HG03439 (cell line): ENCODE measurements around the gene SAE1.

Source experiments
- ATAC-seq: cut with Tn5 transposase; IDR thresholded peaks from one replicate; pipeline ENCODE4 v1.9.1; 2021; ENCODE audit warnings: mild to moderate bottlenecking, moderate library complexity; ENCODE audit not compliant: unreplicated experiment

The SAE1 gene

DNA sequence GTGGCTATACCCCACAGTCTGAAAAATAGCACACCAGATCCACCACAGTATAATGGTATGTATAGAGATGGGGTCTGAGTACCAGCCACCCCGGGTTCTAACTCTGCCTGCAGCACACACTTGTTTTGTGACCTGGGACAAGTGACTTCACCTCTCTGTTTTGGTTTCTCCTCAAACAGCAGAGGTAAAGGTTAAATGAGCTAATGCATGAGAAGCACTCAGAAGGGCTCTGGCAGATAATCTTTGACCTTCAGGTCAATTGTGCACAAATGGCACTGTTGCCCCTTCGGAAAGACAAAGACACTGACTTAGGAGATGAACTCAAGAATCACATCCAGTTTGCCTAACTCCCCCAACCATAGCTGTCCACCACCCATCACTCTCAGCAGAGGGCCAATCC lies 24.8 kb upstream of the SAE1 start:
- no peak for ATAC-seq

DNA sequence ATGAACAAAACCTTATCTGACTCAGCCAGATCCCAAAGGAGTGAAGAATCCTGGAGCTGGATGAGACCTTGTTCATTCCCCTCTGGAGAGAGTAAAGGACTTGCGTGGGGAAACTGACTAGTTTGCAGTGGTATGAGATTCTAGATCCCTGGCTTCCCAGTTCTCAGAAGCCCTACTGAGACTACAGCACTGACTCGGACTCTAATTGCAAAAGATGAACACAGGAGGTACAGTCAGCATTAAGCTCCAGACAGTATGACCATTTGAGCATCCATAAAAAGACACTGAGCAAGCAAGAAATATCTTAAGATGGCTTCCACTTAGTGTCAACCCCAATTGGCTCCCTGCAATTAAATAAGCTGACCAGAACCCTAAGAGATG lies 23.8 kb upstream of the SAE1 start:
- ATAC-seq: no peak

DNA sequence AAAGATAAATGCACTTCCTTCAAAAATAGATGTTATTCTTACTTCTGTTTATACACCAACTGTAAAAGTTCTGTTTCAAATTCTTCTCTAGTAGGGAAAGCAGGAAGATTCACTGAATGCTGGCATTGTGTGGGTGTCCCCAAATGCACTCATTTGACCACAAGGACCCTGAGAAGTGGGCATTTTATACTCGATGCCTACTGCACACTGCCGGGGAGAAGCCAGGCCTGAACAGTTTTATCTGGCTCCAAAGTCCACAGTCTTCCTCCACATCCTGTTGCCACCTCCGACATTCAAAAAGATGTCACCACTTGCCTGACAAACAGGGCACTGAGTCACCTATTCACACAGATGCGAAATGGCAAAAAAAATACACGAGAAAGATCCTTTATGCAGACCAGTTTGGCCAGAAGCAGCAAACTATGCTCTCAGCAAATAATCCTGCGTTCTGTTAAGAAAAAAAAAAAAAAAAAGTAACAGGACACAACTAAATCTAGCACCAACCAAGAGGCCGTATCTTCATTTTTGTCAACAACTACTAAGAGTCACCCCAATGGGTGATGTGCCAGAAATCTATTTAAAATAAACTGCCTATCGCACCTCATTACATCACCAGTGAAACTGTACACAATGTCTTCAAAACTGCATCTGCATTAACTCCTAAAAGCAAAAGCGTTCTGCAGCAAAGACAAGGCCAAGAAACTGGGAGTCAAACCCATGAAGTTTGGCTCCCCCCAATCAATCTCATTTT lies 23.3 kb upstream of the SAE1 start:
- ATAC-seq: no peak

DNA sequence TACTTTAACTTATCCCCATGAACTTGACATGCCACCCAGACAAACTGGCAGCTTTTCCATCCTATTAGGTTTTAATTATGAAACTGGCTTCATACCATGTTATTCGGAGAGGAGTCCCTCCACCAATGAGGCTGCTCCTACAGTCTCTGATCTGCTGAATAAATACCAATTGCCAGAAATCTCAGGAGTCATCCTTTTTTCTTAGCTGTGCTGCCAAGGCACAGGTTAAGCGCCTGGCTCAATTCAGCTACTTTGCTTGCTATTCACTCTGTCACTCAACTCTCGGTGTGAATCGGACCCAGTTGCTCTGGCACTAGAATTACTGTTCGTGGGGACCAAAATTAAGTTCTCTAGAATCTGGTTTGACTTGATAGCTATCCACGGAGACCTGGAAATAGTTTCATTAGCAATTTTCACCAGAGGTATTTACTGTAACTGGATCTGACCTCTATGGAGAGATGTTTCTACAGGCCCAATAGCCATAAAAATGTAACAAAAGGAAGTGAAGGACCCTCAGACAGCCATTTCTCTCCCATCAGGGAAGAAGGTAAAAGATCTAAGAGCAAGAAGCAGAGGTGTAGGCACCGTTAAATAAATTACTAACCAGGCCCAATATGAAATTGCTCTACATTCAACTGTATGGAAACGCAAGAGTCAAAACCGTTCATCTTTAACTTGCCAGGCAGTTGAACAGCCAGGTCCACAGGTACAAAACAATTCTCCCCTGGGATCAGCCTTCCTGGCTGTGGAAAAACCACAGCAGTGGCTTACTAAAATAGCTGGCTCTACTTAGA lies 22.5 kb upstream of the SAE1 start:
- no peak for ATAC-seq

DNA sequence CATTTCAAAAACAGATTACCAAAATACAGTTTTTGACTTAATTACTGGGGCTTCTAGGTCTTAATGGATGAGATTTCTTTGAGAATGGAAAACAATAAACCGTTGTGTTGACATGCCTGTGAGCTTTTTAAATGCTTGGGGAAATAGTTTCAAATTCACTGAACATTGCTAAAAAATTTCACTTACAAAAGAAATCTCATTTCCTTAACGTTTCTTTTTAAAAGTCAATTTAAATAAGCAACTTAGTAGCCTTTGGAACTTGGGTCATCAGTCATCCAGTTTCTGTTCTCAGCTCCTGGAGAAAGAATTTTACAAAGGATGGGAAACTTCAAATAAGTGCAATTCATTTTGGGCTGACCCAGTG lies 21.5 kb upstream of the SAE1 start:
- ATAC-seq: no peak

DNA sequence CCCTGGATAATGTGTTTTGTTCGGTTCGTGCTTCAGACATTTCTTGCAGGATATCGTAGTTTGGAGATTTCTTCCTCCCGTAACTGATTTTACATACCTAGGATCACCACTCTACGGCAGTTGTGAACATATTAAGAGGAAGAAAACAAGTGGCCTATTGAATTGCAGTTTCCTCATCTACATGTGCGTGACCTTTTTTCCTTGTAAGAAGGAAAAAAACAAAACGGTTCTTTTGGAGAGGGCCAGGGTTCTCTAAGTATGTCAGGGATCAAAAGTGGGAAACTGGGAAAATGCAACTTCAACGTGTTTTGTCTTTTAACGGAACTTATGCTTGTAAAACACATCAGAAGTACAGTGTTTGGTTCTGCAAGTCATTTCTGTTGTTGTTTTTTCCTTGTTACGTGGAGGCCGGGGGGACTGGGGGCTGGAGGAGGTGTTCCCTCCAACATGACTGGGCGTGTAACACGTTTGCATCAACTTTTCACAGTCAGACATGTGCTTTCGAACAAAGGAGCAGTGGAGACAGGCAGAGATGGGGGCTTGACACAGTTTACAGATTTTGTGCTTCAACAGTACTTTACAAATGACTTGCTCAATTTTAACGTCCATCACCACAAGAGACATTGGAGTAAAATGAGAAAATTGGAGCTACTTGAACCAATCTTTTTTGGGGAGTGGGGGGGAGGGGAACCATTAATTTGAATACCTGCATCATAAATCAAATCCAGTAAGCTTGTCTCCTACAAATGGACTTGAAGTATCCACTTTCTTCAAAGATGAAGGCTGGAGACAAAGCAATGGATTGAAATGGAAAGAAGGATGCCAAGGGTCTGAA lies 20.9 kb upstream of the SAE1 start:
- no peak for ATAC-seq

DNA sequence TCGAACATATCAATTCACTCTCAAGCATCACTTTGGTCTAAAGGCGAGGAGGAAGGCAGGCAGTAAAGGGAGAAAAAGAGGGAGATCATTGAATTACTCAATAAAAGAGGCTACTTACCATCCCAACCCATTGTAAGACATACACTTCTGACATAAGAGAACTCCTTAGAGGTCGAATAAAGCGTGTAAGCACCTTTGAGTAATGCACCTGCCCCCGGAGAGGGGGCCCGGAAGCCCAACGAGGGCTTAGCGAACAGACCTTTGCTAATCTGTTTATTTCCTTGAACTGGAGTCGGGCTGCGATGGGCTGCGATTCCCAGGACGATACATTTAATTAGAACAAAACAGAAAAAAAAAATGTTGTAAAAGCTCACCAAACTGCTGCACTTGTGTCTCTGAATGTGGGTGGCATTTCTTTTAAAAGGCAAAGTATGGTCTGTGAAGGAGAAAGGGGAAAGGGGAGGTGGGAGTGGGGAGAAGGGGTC lies 20.1 kb upstream of the SAE1 start:
- ATAC-seq: no peak

DNA sequence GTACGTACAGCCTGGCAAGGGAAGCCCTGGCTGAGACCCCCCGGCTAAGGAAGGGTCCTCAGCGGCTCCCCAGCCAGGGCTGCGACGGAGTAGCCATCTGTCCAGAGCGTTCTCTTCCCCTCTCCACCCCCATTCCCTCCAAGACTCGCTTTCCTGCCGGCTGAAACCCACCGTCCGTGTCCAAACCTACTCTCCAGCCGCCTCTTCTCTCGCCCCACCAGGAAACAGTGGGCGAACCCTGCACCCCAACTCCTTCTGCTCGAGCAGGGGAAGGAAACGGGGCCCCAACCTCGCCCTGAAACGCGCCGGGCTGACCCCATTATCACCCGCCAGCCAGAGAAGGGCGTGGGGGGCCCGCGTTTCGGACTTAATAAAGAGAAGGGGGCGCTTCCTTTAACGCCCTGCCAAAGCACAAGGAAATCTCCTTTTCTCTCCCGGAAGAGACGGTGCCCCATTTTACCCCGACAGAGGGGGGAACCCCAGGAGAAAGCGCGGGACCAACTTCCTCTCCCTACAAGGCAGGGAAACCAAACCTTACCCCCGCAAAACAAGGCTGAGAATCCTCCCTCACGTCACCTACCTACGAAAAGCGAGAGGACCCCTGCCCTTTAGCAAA lies 19.5 kb upstream of the SAE1 start:
- no peak for ATAC-seq

DNA sequence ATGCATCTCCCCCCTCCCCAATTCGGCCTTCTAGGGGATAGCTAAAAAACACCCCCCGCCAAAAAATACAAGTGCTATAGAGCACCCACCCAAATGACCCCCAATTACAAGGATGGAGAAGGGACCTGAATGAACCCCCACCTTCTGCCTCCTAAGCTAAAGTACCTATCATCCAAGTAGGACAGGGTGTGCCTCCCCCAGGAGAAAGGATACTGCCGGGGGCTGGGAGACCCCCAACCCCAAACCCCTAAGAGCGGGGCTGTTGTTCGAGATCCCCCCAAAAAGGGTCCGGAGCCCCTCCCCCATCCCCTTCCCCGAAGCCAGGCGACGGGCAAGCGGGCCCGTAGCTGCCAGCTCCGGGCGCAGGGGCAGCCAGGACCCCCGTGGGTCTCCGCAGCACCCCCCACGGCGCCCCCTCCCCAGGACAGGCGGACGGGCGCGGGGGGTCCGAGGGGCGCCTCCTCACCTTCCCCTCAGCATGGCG lies 18.9 kb upstream of the SAE1 start:
- ATAC-seq: no peak

DNA sequence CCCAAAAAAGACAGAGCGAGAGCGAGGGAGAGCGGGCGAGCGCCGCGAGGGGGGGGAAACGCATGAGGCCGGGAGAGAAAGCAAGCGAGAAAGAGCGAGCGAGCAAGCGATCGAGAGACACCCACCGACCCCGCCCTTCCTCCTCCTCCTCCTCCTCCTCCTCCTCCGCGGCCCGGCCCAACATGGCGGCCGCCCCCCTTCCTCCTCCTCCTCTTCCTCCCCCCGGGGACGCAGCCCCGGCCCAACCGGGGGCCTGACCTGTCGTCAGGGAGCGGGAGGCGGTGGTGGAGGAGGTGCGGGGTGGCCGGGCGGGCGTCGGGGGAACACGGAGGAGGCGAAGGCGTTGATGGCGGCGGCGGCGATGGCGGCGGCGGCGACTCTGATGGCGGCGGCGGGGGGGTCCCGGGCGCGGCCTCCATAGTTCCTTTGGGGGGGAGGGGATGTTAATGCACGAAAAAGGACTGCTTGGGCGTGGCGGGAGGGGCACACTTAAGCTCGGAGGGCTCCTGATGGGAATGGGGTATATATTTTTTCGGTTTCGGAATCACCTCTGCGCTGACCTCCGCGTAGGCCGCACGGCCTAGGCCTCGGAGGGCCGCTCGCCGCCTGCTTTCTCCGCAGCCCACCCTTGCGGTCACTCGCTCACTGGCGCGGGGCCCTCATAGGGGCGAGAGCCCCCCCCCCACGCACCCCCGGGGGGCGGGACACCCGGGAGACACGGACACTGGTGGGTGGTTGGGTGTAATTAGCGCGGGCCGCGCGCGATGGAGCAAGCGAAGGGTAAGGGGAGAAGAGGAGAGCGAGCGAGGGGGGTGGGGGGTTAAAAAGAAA lies 18.3 kb upstream of the SAE1 start:
- peak; percentile 25 for ATAC-seq

DNA sequence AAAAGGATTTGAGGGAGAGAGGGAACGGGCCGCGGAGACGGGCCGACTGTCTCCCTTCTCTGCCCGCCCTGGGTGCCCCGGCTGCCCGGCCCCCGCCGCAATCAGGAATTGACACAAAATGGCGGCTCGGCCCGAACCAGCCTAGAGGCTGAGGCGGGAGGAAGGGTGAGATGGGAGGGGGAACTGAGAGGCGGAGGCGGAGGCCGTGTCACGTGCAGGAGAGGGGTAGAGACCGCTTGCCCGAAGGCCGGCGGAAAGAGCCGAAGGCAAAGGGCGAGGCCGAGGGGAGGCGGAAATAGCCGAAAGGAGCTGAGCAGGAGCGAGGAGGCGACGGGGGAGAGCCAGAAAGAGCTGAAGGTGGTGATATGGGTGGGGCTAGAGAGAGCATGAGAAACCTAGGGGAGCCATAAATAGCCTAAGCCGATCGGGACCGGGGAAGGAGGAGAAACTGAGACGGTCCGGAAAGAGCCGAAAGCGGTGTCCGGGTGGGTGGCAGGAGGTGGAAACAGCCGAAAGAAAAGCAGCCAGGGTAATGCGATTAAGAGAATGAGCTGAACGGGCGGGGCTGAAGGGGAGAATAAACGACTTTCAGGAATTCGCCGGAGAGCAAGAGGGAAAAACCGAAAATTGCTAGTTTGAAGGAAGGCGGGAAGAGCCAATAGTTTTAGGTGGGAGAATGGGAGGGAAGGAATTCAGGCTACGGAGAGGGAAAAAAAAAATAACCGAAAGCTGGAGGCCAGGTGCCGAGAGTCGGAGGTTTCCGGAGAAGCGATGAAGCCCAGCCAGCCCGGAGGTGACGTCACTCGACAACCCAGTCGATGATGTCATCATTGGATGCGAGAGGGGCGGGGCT lies 17.4 kb upstream of the SAE1 start, which contains the start of gene ZC3H4:
Gene ZC3H4, minus strand, starts transcription at position 780 of the 853 bp plus-strand sequence. CDS start 1,192 bp downstream, outside the sequence.
- ATAC-seq: peak; percentile 75

DNA sequence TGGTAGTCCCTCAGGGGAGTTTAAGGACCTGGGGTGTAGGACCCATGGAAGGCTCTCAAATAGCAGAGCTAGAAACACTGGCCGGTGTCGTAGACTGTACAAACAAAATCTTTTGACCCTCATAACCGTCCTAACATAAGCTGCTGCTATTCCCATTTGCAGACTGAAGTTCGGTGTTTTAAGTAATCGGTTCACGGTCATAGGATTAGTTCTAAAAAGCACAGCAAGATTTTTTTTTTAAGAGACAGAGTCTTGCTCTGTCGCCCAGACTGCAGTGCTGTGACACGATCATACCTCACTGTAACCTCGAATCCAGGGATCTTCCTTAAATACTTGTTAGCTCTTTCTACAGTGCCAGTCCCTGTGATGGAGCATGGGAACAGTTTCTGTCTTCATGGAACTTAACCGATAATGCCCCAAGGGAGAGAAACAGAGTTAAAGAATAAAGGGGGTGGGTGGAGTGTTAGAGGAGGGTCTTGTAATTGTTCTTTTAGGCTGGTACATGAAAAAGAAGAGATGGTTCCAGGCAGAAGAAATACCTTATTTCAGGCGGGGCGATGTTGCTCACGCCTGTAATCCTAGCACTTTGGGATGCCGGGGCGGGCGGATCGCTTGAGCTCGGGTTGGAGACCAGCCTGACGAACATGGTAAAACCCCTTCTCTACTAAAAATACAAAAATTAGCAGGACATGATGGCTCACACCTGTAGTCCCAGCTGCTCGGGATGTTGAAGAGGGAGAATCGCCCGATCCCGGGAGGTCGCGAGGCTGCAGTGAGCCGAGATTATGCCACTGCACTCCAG lies 16.6 kb upstream of the SAE1 start:
- no peak for ATAC-seq

DNA sequence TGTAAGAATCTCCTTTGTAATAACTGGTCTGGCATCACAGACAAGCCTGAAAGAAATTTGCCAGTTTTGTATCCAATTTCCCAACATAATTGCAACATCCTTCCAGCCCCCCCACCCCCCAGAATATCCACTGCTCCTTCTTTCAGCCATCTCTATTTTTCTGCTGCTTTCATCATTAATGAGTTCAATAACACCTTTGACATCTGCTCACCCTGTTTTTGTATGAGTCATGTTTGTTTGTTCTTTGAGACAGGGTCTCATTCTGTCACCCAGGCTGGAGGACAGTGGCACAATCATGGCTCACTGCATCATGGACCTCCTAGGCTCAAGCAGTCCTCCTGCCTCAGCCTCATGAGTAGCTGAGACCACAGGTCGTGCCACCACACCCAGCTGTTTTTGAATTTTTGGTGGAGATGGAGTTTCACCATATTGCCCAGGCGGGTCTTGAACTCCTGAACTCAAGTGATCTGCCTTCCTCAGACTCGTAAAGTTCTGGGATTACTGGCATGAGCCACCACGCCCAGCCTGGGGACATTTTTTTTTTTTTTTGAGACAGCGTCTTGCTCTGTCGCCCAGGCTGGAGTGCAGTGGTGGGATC lies 10.1 kb upstream of the SAE1 start:
- ATAC-seq: no peak

DNA sequence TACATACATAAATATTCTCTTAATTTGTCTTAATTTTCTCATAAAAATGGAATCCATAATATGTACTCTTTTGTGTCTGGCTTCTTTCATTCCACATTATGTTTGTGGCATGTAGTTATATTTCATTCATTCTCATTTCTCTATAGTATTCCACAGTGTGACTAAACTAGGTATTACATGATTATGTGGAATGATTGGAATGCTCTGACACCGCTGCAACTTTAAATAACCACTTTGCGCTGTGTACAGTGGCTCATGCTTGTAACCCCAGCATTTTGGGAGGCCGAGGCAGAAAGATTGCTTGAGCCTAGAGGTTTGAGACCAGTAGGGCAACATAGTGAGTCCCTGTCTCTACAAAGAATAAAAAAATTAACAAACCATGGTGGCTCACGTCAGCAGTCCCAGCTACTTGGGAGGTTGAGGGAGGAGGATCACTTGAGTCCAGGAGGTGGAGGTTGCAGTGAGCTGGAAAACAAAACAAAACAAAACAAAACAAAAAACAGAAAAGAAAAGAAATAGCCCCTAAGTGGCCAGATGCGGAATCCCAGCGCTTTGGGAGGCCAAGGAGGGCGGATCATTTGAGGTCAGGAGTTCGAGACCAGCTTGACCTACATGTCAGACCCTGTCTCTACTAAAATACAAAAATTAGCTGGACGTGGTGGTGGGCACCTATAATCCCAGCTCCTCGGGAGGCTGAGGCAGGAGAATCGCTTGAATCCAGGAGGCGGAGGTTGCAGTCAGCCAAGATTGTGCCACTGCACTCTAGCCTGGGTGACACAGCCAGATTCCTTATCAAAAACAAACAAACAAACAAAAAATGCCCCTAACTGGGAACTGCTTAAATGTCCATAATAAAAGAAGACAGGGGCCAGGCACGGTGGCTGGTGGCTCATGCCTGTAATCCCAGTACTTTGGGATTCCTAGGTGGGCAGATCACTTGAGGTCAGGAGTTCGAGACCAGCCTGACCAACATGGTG lies 8.0 kb upstream of the SAE1 start:
- ATAC-seq: no peak

DNA sequence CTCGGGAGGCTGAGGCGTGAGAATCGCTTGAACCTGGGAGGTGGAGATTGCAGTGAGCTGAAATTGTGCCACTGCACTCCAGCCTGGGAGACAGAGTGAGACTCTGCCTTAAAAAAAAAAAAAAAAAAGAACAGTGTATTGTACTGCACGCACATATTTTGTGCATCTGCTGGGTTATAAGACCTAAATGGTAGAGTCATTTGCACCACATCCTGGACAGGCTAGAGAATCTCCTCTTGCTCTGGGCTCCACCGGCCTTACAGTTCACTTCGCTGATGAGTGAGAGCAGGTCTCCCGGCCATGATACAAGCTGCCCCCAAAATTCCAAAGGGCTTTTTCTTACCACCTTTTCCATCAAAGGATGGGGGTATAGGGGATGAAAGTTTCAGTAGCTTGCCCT lies 7.2 kb upstream of the SAE1 start:
- ATAC-seq: no peak

DNA sequence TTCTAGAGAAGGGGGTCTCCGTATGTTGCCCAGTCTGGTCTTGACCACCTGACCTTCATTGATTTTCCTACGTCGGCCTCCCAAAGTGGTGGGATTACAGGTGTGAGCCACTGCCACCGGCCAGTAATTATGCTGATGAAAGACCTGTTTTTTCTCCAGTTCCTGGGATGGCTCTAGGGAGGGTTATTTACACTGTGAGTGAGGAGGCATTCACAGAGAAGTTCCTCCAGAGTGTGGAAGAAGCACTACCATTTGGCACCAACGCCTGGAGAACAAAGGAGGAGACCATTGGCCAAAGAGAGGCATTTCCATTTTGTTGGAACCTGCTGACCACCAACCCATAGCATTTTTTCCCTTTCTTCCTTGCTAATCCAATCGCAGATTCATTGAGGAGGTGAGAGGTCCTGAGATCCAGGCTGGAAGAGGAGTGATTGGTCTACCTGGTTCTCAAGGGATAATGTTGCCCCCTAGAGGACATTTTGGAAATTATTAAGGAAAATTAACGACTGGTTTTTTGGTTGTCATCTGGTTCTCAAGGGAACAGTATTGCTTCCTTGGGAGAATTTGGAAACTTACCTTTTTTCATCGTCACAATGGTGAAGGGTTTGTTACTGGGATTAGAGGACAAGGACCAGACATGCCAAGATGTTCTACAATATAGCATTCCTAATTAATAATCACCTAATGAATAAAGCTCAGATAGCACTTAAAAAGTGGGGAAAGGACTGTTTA lies 5.5 kb upstream of the SAE1 start:
- ATAC-seq: no peak
